Karpas-422 (cell line): ENCODE data around the gene HNRNPDL. TPM values are rescaled to one million over a fixed set of nuclear protein-coding genes. Genes with fewer than 3 reads are reported as not detected.

Source experiments
- DNase-seq: peaks from one replicate; pipeline ENCODE4 v3.0.0-alpha.2; 2015
- H2AFZ ChIP-seq: fragments of 200-600 bp; sonication (generic); 2 replicates; pipeline ENCODE4 v1.6.1; 2014; ENCODE audit warnings: antibody characterized with exemption, low read length, mixed read lengths
- H3K27ac ChIP-seq: fragments of 200-600 bp; sonication (generic); 2 replicates; pipeline ENCODE4 v1.5.1; 2014; ENCODE audit warnings: mild to moderate bottlenecking, low read length, moderate library complexity
- H3K27me3 ChIP-seq: fragments of 200-600 bp; sonication (generic); 2 replicates; pipeline ENCODE4 v1.6.1; 2014; ENCODE audit warnings: low read length, mixed read lengths
- H3K36me3 ChIP-seq: fragments of 200-600 bp; sonication (generic); 2 replicates; pipeline ENCODE4 v1.6.1; 2014; ENCODE audit warnings: low read length, mixed read lengths; ENCODE audit not compliant: insufficient read depth
- H3K4me1 ChIP-seq: fragments of 200-600 bp; sonication (generic); 2 replicates; pipeline ENCODE4 v1.6.1; 2014; ENCODE audit warnings: mild to moderate bottlenecking, low read length, mixed read lengths
- H3K4me2 ChIP-seq: fragments of 200-600 bp; sonication (generic); 2 replicates; pipeline ENCODE4 v1.6.1; 2014; ENCODE audit warnings: low read length, low read depth, mild to moderate bottlenecking; ENCODE audit not compliant: poor library complexity, severe bottlenecking
- H3K4me3 ChIP-seq: fragments of 200-600 bp; sonication (generic); 2 replicates; pipeline ENCODE4 v1.5.1; 2014; ENCODE audit warnings: mild to moderate bottlenecking, antibody characterized with exemption, low read length, mixed read lengths
- H3K79me2 ChIP-seq: fragments of 200-600 bp; sonication (generic); 2 replicates; pipeline ENCODE4 v1.6.1; 2014; ENCODE audit warnings: mild to moderate bottlenecking, low read length, mixed read lengths
- H3K9ac ChIP-seq: fragments of 200-600 bp; sonication (generic); 2 replicates; pipeline ENCODE4 v1.6.0; 2014; ENCODE audit warnings: low read length
- H3K9me2 ChIP-seq: fragments of 200-600 bp; sonication (generic), shearing (Covaris generic); replicated peaks from 2 replicates; pipeline ENCODE4 v1.6.0; 2014; ENCODE audit warnings: mild to moderate bottlenecking, low read length, moderate library complexity; ENCODE audit not compliant: insufficient read depth
- H3K9me3 ChIP-seq: fragments of 300-700, 200-600 bp; sonication (generic); 2 replicates; pipeline ENCODE4 v1.6.1; 2014; ENCODE audit warnings: low read length, mixed read lengths
- H4K20me1 ChIP-seq: fragments of 200-600 bp; sonication (generic); 2 replicates; pipeline ENCODE4 v1.6.1; 2014; ENCODE audit warnings: mild to moderate bottlenecking, antibody characterized with exemption, low read length, low read depth; ENCODE audit not compliant: insufficient read depth
- total RNA-seq: library from RNA; depleted of rRNA; stranded (reverse); fragments of >200 nt; shearing (Covaris generic); gene quantifications from 2 replicates; pipeline ENCODE4 v1.2.3, GENCODE V29; 2014; ENCODE audit warnings: low replicate concordance

The HNRNPDL gene
- total RNA-seq, 1 experiment from 2014 or later: 68.5 TPM

GRCh38 chr4:82463221-82463620 lies 33.0 kb upstream of the HNRNPDL start:
- Histone ChIP-seq H3K9me2 (no peaks in the 10 kb centered on the region), H2AFZ (no peak overlapping the region), H3K36me3 (peaks cover 7% of the 10 kb centered on the region), H3K4me3 (no peak overlapping the region), H4K20me1 (no peaks in the 10 kb centered on the region), H3K4me1 (peaks cover 6% of the 10 kb centered on the region), H3K9ac (no peak overlapping the region), H3K4me2 (no peak overlapping the region), H3K27me3 (no peaks in the 10 kb centered on the region), H3K27ac (no peak overlapping the region), H3K79me2 (no peaks in the 10 kb centered on the region), H3K9me3 (no peaks in the 10 kb centered on the region)
- no peak for DNase-seq

GRCh38 chr4:82462415-82462831 lies 32.2 kb upstream of the HNRNPDL start:
- H3K4me2 ChIP-seq: no peak overlapping the region
- H4K20me1 ChIP-seq: no peaks in the 10 kb centered on the region
- no peaks in the 10 kb centered on the region for H3K79me2 ChIP-seq
- no peak overlapping the region for H3K9ac ChIP-seq
- H3K27me3 ChIP-seq: no peaks in the 10 kb centered on the region
- H3K9me3 ChIP-seq: no peaks in the 10 kb centered on the region
- peak; percentile 91 for DNase-seq
- no peak overlapping the region for H3K4me3 ChIP-seq
- no peaks in the 10 kb centered on the region for H3K9me2 ChIP-seq
- H3K4me1 ChIP-seq: peaks cover 6% of the 10 kb centered on the region
- H3K27ac ChIP-seq: no peak overlapping the region
- no peak overlapping the region for H2AFZ ChIP-seq
- H3K36me3 ChIP-seq: peaks cover 7% of the 10 kb centered on the region

DNA sequence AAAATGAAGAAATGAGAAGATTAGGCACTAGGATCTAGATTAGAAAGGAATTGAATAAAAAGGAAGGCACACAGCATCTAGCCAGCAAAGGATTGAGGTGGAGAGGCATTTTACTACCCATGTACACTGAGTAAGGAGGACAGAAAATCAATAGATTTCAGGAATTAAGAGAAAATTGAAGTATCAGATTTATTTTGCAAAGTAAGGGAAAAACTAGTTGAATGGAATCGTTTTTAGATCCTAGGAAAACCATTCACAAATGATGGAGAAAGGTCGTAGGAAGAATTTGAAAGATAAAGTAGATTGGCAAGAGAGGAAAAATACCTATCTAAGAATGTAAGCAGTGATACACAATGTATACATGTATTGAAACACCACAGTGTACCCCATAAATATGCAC lies 31.4 kb upstream of the HNRNPDL start:
- H3K4me2 ChIP-seq: no peak overlapping the region
- H3K27ac ChIP-seq: no peak overlapping the region
- H3K79me2 ChIP-seq: no peaks in the 10 kb centered on the region
- H3K4me3 ChIP-seq: no peak overlapping the region
- H3K9me2 ChIP-seq: no peaks in the 10 kb centered on the region
- no peak overlapping the region for H2AFZ ChIP-seq
- H3K36me3 ChIP-seq: peaks cover 7% of the 10 kb centered on the region; the same call in 1 of the 2 replicates
- no peaks in the 10 kb centered on the region for H3K9me3 ChIP-seq
- no peaks in the 10 kb centered on the region for H4K20me1 ChIP-seq
- DNase-seq: no peak
- no peaks in the 10 kb centered on the region for H3K27me3 ChIP-seq
- H3K4me1 ChIP-seq: peaks cover 6% of the 10 kb centered on the region
- no peak overlapping the region for H3K9ac ChIP-seq

DNA sequence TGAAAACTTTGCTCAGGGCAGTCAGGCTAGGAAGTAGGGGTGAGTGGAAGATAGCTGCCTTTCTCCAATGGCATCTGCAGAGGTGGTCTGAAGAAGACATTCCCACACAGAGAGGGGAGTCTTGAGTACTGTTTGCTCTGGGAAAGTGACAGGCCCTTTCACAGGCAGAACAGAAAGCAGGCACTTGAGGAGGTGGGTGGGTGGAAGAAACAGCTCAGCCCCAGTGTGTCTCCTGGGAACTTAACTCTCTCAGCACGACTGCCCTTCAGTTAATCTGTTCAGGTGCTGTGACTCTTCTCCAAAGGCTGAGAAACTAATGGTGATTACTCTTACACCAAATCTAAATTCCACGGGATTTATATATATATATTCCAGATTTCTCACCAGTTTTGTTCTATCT lies 28.5 kb upstream of the HNRNPDL start:
- Histone ChIP-seq H3K27me3 (no peaks in the 10 kb centered on the region), H3K4me3 (no peak overlapping the region), H3K9me3 (no peaks in the 10 kb centered on the region), H3K4me2 (no peak overlapping the region), H4K20me1 (no peaks in the 10 kb centered on the region), H2AFZ (no peak overlapping the region), H3K27ac (no peak overlapping the region), H3K79me2 (no peaks in the 10 kb centered on the region), H3K9me2 (no peaks in the 10 kb centered on the region), H3K36me3 (peaks cover 5% of the 10 kb centered on the region; the same call in 1 of the 2 replicates), H3K4me1 (no peaks in the 10 kb centered on the region; the same call in 1 of the 2 replicates), H3K9ac (no peak overlapping the region)
- DNase-seq: no peak

GRCh38 chr4:82457266-82457665 lies 27.0 kb upstream of the HNRNPDL start:
- Histone ChIP-seq H3K4me1 (no peaks in the 10 kb centered on the region; the same call in 1 of the 2 replicates), H3K9ac (no peak overlapping the region), H3K27me3 (no peaks in the 10 kb centered on the region), H3K27ac (no peak overlapping the region), H4K20me1 (no peaks in the 10 kb centered on the region), H3K4me3 (no peak overlapping the region), H3K4me2 (no peak overlapping the region), H3K9me3 (no peaks in the 10 kb centered on the region), H3K9me2 (no peaks in the 10 kb centered on the region), H2AFZ (no peak overlapping the region), H3K79me2 (no peaks in the 10 kb centered on the region), H3K36me3 (no peaks in the 10 kb centered on the region; the same call in 1 of the 2 replicates)
- DNase-seq: no peak

GRCh38 chr4:82452026-82452425 lies 21.8 kb upstream of the HNRNPDL start:
- H3K27ac ChIP-seq: no peak overlapping the region
- DNase-seq: no peak
- peaks cover 9% of the 10 kb centered on the region for H3K79me2 ChIP-seq
- H3K27me3 ChIP-seq: no peaks in the 10 kb centered on the region
- H3K9me3 ChIP-seq: no peaks in the 10 kb centered on the region
- H3K9me2 ChIP-seq: no peaks in the 10 kb centered on the region
- H2AFZ ChIP-seq: no peak overlapping the region
- no peak overlapping the region for H3K9ac ChIP-seq
- H3K4me3 ChIP-seq: no peak overlapping the region
- H4K20me1 ChIP-seq: no peaks in the 10 kb centered on the region
- H3K4me2 ChIP-seq: no peak overlapping the region
- H3K4me1 ChIP-seq: no peaks in the 10 kb centered on the region
- peaks cover 6% of the 10 kb centered on the region; the same call in 1 of the 2 replicates for H3K36me3 ChIP-seq

GRCh38 chr4:82450966-82451755 lies 20.9 kb upstream of the HNRNPDL start:
- Histone ChIP-seq H3K36me3 (peaks cover 6% of the 10 kb centered on the region; the same call in 1 of the 2 replicates), H3K4me1 (no peaks in the 10 kb centered on the region), H3K9me3 (no peaks in the 10 kb centered on the region), H3K4me2 (no peak overlapping the region), H3K27ac (no peak overlapping the region), H3K79me2 (peaks cover 12% of the 10 kb centered on the region), H3K4me3 (no peak overlapping the region), H2AFZ (no peak overlapping the region), H3K27me3 (no peaks in the 10 kb centered on the region), H3K9ac (no peak overlapping the region), H3K9me2 (no peaks in the 10 kb centered on the region), H4K20me1 (no peaks in the 10 kb centered on the region)
- no peak for DNase-seq

- H3K4me1 ChIP-seq: no peaks in the 10 kb centered on the region
- no peak overlapping the region for H2AFZ ChIP-seq
- H3K9me3 ChIP-seq: no peaks in the 10 kb centered on the region
- H3K9ac ChIP-seq: no peak overlapping the region
- H4K20me1 ChIP-seq: no peaks in the 10 kb centered on the region
- no peak overlapping the region for H3K4me2 ChIP-seq
- peaks cover 37% of the 10 kb centered on the region for H3K79me2 ChIP-seq
- no peak for DNase-seq
- H3K9me2 ChIP-seq: no peaks in the 10 kb centered on the region
- H3K36me3 ChIP-seq: peaks cover 6% of the 10 kb centered on the region; the same call in 1 of the 2 replicates
- H3K4me3 ChIP-seq: no peak overlapping the region
- H3K27ac ChIP-seq: no peak overlapping the region
- no peaks in the 10 kb centered on the region for H3K27me3 ChIP-seq
Measured at GRCh38 chr4:82447886-82448285, 17.6 kb upstream of the HNRNPDL start.
